ENCODE data around the gene CDC34.

Gene CDC34

DNA sequence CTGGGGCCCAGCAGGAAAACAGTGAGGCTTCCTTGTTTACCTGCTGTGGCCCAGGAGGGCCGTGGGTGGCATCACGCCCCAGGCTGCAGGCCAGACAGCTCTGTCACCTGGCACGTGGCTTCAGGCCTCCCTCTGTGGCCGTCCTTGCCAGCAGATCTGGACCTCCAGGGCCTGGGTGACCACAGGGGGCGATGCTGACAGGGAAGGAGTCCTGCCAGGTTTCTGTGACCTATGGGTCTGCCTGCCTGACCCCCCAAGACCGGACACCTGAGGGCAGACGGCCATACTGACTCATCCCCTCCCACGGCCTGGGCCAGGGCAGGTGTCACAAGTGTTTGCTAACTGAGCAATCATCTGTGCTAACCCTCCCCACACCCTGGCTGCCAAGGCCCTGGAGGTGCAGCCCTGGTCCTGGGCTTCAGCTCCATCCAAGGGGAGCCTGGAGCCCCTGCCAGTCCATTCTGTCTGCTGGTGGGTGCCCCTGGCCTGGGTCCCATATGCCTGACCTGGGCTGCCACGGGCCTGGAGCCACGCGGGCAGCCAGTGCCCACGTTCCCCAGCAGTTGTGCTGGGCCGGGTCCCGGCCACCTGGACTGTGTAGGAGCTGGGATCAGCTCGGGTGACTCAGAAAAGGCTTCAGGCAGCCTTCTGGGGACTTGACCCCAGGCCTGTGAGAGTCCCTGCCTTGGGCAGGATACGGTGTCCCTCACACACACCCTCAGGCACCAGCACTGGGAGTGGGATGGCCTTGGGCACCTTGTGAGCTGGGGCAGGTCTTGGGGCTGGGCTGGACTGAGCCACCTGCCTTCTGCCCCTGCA is 3.7 kb downstream of the CDC34 start:
- H3K4me1 ChIP-seq (ENCODE audit: control insufficient read depth, low read length) = peaks cover 17% of the 10 kb centered on the region
- no peak overlapping the region for H3K27ac ChIP-seq (ENCODE audit: low read depth, low read length)
- no peaks in the 10 kb centered on the region for H3K9me2 ChIP-seq (replicated peaks; ENCODE audit: control insufficient read depth, low read length)
- no peak overlapping the region for H3K4me2 ChIP-seq (ENCODE audit: low read length)
- H3K36me3 ChIP-seq (ENCODE audit: control insufficient read depth, low read length) = peaks cover 27% of the 10 kb centered on the region
- H3K27me3 ChIP-seq (ENCODE audit: control insufficient read depth, low read length) = no peaks in the 10 kb centered on the region
- peaks cover 38% of the 10 kb centered on the region for H3K79me2 ChIP-seq (ENCODE audit: control insufficient read depth, low read length)
- H3K4me3 ChIP-seq (ENCODE audit: low read length) = no peak overlapping the region
- peaks cover 8% of the 10 kb centered on the region for H4K20me1 ChIP-seq (ENCODE audit: control insufficient read depth, insufficient read depth, low read depth, low read length)
- H3K9me3 ChIP-seq (ENCODE audit: control insufficient read depth, insufficient read depth, low read length) = no peaks in the 10 kb centered on the region
- no peaks in the 10 kb centered on the region for H3F3A ChIP-seq (ENCODE audit: control insufficient read depth, insufficient read depth)
- TF ChIP-seq EZH2phosphoT487 (IDR thresholded peaks at IDR 0.05; ENCODE audit: borderline replicate concordance, low read length) (no peak), CTCF (IDR thresholded peaks at IDR 0.05; ENCODE audit: low read depth, low read length, poor library complexity, severe bottlenecking) (no peak)

DNA sequence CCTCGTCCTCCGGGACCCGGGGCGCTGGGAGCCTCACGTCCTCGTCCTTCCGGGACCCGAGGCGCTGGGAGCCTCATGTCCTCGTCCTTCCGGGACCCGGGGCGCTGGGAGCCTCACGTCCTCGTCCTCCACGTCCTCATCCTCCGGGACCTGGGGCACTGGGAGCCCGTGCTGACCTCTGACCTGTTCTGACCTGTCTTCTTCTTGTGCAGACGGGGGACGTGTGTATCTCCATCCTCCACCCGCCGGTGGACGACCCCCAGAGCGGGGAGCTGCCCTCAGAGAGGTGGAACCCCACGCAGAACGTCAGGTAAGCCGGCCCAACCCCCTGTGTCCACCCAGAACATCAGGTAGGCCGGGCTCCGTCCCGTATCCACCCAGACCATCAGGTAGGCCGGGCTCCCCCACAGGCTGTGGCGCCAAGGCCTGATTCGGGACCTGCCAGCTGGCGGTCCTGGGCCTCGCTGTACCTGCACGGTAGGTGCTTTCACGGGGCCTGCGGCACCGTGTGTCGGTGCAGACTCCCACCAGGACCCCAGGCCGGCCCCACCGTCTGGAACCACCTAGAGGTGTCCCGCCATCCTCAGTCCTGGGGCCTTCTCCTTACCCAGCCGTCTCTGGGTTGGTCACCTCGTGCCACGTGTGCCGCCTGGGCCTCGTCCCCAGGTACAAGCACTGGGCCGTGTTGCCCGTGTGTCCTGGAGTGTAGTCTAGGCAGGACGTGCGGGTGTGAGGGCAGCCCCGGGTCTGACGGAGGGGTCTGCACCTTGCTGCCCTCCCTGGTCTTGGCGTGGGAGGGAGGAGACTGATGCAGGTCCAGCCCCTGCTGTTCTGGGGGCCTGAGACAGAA is 4.7 kb downstream of the CDC34 start:
- Histone ChIP-seq H3F3A (ENCODE audit: control insufficient read depth, insufficient read depth) (no peaks in the 10 kb centered on the region), H3K4me1 (ENCODE audit: control insufficient read depth, low read length) (peaks cover 12% of the 10 kb centered on the region), H3K4me2 (ENCODE audit: low read length) (no peak overlapping the region), H3K79me2 (ENCODE audit: control insufficient read depth, low read length) (peaks cover 38% of the 10 kb centered on the region), H3K9me3 (ENCODE audit: control insufficient read depth, insufficient read depth, low read length) (no peaks in the 10 kb centered on the region), H3K36me3 (ENCODE audit: control insufficient read depth, low read length) (peaks cover 27% of the 10 kb centered on the region), H4K20me1 (ENCODE audit: control insufficient read depth, insufficient read depth, low read depth, low read length) (peaks cover 8% of the 10 kb centered on the region), H3K27ac (ENCODE audit: low read depth, low read length) (no peak overlapping the region), H3K27me3 (ENCODE audit: control insufficient read depth, low read length) (no peaks in the 10 kb centered on the region), H3K9me2 (replicated peaks; ENCODE audit: control insufficient read depth, low read length) (no peaks in the 10 kb centered on the region), H3K4me3 (ENCODE audit: low read length) (no peak overlapping the region)
- TF ChIP-seq EZH2phosphoT487 (IDR thresholded peaks at IDR 0.05; ENCODE audit: borderline replicate concordance, low read length) (no peak), CTCF (IDR thresholded peaks at IDR 0.05; ENCODE audit: low read depth, low read length, poor library complexity, severe bottlenecking) (no peak)

DNA sequence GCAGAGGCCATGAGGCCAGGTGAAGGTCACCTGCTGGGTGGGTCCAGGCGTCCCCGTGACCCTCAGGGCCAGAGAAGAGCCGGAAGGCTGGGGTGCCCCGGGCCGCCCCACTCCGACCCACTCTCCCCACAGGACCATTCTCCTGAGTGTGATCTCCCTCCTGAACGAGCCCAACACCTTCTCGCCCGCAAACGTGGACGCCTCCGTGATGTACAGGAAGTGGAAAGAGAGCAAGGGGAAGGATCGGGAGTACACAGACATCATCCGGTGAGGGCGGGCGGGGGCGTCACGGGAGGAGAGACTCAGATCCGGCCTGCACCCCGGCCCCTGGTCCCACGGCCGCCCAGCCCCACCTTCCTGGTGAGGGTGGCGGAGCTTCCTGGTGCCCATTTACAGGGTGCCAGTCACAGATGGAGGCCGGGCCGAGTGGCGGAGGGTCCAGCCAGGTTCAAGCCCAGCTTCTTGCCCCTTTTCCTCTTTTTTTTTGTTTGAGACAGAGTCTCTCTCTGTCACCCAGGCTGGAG is 5.4 kb downstream of the CDC34 start:
- Histone ChIP-seq H3K36me3 (ENCODE audit: control insufficient read depth, low read length) (peaks cover 27% of the 10 kb centered on the region), H3K4me2 (ENCODE audit: low read length) (no peak overlapping the region), H4K20me1 (ENCODE audit: control insufficient read depth, insufficient read depth, low read depth, low read length) (peaks cover 8% of the 10 kb centered on the region), H3F3A (ENCODE audit: control insufficient read depth, insufficient read depth) (no peaks in the 10 kb centered on the region), H3K27me3 (ENCODE audit: control insufficient read depth, low read length) (no peaks in the 10 kb centered on the region), H3K79me2 (ENCODE audit: control insufficient read depth, low read length) (peaks cover 36% of the 10 kb centered on the region), H3K4me1 (ENCODE audit: control insufficient read depth, low read length) (peaks cover 12% of the 10 kb centered on the region), H3K9me3 (ENCODE audit: control insufficient read depth, insufficient read depth, low read length) (no peaks in the 10 kb centered on the region), H3K4me3 (ENCODE audit: low read length) (no peak overlapping the region), H3K9me2 (replicated peaks; ENCODE audit: control insufficient read depth, low read length) (no peaks in the 10 kb centered on the region), H3K27ac (ENCODE audit: low read depth, low read length) (no peak overlapping the region)
- no peak for TF ChIP-seq CTCF (IDR thresholded peaks at IDR 0.05; ENCODE audit: low read depth, low read length, poor library complexity, severe bottlenecking)
- no peak for TF ChIP-seq EZH2phosphoT487 (IDR thresholded peaks at IDR 0.05; ENCODE audit: borderline replicate concordance, low read length)
